Measurements from ENCODE around the gene B9D1.
A peak's percentile ranks its signal among the peaks of the same experiment; 100 is the strongest.

B9D1 gene

DNA sequence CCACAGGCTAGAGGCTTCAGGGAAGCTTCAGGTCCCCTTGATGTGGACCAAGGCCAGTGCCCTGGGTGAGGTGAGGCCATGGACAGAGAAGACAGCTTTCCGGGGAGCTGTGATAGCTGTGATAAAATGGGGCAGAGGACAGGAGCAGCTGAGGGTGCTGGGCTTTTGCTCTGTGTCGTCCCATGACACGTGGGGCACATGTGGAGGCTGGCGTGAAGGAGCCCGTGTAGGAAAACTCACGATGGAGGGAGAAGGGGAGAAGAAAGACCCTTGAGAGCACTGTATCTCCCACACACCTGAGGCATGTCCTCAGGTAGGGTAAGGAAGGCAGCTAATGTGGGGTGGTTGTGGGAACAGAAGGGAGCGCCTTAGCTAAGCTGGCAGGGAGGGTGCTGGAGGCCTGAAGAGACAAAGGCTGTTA lies 21.3 kb downstream of the B9D1 start:
- no peak overlapping the region for H3K4me3 ChIP-seq (ENCODE audit: low read length)
- no peak for DNase-seq
- no peaks in the 10 kb centered on the region for H3K27me3 ChIP-seq (replicated peaks; ENCODE audit: insufficient read depth, low read length)
- H3K9ac ChIP-seq (ENCODE audit: low read length), result no peak overlapping the region
- no peaks in the 10 kb centered on the region for H3F3A ChIP-seq (ENCODE audit: insufficient read depth, low read length)
- H3K9me3 ChIP-seq (replicated peaks; ENCODE audit: insufficient read depth, low read length), result no peaks in the 10 kb centered on the region
- no peaks in the 10 kb centered on the region for H4K20me1 ChIP-seq (ENCODE audit: insufficient read depth, low read length)
- H3K4me1 ChIP-seq (ENCODE audit: low read length), result no peaks in the 10 kb centered on the region
- H2AFZ ChIP-seq (ENCODE audit: low read length), result no peak overlapping the region
- H3K4me2 ChIP-seq (ENCODE audit: low read depth, low read length), result no peak overlapping the region
- no peak for TF ChIP-seq EZH2 (optimal IDR thresholded peaks at IDR 0.05; ENCODE audit: low read depth, low read length)
- TF ChIP-seq, protein P1, sequence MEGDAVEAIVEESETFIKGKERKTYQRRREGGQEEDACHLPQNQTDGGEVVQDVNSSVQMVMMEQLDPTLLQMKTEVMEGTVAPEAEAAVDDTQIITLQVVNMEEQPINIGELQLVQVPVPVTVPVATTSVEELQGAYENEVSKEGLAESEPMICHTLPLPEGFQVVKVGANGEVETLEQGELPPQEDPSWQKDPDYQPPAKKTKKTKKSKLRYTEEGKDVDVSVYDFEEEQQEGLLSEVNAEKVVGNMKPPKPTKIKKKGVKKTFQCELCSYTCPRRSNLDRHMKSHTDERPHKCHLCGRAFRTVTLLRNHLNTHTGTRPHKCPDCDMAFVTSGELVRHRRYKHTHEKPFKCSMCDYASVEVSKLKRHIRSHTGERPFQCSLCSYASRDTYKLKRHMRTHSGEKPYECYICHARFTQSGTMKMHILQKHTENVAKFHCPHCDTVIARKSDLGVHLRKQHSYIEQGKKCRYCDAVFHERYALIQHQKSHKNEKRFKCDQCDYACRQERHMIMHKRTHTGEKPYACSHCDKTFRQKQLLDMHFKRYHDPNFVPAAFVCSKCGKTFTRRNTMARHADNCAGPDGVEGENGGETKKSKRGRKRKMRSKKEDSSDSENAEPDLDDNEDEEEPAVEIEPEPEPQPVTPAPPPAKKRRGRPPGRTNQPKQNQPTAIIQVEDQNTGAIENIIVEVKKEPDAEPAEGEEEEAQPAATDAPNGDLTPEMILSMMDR (IDR thresholded peaks at IDR 0.05; ENCODE audit: low read length), result no peak
- no peak for TF ChIP-seq EZH2phosphoT487 (IDR thresholded peaks at IDR 0.05; ENCODE audit: low read length)
- H3K9me2 ChIP-seq (replicated peaks; ENCODE audit: insufficient read depth, low read length), result no peaks in the 10 kb centered on the region
- no peaks in the 10 kb centered on the region for H3K79me2 ChIP-seq (ENCODE audit: low read length)
- H3K27ac ChIP-seq (ENCODE audit: low read length), result no peak overlapping the region
- no peaks in the 10 kb centered on the region for H3K36me3 ChIP-seq (replicated peaks; ENCODE audit: insufficient read depth, low read length)

DNA sequence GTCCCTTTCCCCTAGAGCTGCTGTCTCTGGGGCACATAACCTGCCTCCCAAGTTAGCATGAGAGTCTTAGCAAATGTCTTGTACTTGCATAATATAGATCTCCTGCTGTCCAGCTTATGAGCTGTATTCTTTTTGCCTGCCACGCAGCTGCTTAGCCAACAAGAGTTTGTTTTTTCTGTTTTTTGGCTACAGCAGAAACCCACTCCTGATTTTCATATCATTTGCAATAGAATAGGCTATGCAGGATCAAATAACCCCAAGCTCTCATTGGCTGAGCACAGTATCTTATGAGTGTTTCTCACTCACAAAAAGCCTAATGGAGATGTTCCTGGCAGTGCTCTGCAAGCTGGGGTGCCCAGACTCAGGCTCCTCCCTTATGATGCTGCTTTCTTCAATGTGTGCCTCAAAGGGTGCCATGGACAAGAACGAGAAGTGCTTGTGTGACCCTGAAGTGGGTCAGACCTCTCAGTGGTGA lies 23.1 kb downstream of the B9D1 start:
- no peaks in the 10 kb centered on the region for H4K20me1 ChIP-seq (ENCODE audit: insufficient read depth, low read length)
- no peaks in the 10 kb centered on the region for H3F3A ChIP-seq (ENCODE audit: insufficient read depth, low read length)
- no peak overlapping the region for H2AFZ ChIP-seq (ENCODE audit: low read length)
- H3K36me3 ChIP-seq (replicated peaks; ENCODE audit: insufficient read depth, low read length), result no peaks in the 10 kb centered on the region
- no peaks in the 10 kb centered on the region for H3K9me3 ChIP-seq (replicated peaks; ENCODE audit: insufficient read depth, low read length)
- TF ChIP-seq EZH2phosphoT487 (IDR thresholded peaks at IDR 0.05; ENCODE audit: low read length) (no peak), EZH2 (optimal IDR thresholded peaks at IDR 0.05; ENCODE audit: low read depth, low read length) (no peak)
- TF ChIP-seq, protein P1 (IDR thresholded peaks at IDR 0.05; ENCODE audit: low read length), result no peak
- no peak overlapping the region for H3K4me2 ChIP-seq (ENCODE audit: low read depth, low read length)
- H3K27me3 ChIP-seq (replicated peaks; ENCODE audit: insufficient read depth, low read length), result no peaks in the 10 kb centered on the region
- no peak for DNase-seq
- H3K27ac ChIP-seq (ENCODE audit: low read length), result no peak overlapping the region
- no peaks in the 10 kb centered on the region for H3K79me2 ChIP-seq (ENCODE audit: low read length)
- H3K4me3 ChIP-seq (ENCODE audit: low read length), result no peak overlapping the region
- H3K9me2 ChIP-seq (replicated peaks; ENCODE audit: insufficient read depth, low read length), result no peaks in the 10 kb centered on the region
- H3K9ac ChIP-seq (ENCODE audit: low read length), result no peak overlapping the region
- no peaks in the 10 kb centered on the region for H3K4me1 ChIP-seq (ENCODE audit: low read length)

DNA sequence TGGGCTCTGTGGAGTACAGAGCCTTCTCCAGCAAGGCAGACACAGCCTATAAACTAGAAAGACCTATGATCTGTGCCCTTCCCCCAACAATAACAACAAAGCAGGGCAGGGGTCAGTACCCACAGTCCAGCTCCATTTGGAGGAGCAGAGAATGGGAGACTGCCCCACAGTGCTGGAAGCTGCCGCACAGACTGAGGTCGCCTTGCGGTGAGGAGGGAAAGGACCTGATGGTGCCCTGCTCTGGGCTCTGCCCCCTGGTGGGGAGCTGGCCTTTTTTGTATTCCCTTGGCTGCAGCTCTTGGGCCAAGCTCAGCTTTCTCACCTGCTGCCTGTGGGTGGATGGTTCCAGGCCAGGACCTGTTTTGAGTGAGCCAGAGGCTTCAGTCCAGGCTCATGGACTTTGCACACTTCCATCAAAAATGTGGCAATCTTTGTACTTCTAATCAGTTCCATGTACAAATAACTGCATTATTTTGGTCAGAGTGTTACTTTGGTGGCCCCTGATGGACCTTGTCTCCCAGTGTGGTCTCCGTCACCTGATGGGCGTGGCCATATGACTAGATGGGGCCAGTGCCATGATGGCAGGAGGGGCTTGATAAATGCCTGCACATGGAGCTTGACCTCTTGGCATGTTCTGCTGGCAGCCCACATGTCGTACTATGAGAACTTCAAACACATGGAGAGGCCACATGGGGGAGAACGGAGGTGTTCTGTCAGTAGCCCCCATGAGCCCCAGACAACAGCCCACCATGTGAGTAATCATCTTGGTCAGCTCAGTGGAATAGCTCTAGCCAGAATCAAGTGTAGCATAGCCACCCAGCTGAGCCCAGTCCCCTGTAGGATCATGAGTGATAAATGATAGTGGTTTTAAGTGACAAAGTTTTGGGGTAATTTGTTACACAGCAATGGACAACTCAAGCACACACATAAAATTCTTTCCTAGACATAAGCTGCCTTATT lies 24.2 kb downstream of the B9D1 start:
- no peak overlapping the region for H3K27ac ChIP-seq (ENCODE audit: low read length)
- H3K4me3 ChIP-seq (ENCODE audit: low read length), result no peak overlapping the region
- no peaks in the 10 kb centered on the region for H3K79me2 ChIP-seq (ENCODE audit: low read length)
- no peak overlapping the region for H3K4me2 ChIP-seq (ENCODE audit: low read depth, low read length)
- no peaks in the 10 kb centered on the region for H3K9me3 ChIP-seq (replicated peaks; ENCODE audit: insufficient read depth, low read length)
- no peaks in the 10 kb centered on the region for H3F3A ChIP-seq (ENCODE audit: insufficient read depth, low read length)
- H3K36me3 ChIP-seq (replicated peaks; ENCODE audit: insufficient read depth, low read length), result no peaks in the 10 kb centered on the region
- no peaks in the 10 kb centered on the region for H3K9me2 ChIP-seq (replicated peaks; ENCODE audit: insufficient read depth, low read length)
- DNase-seq, result peak; percentile 68
- no peaks in the 10 kb centered on the region for H3K27me3 ChIP-seq (replicated peaks; ENCODE audit: insufficient read depth, low read length)
- no peak overlapping the region for H2AFZ ChIP-seq (ENCODE audit: low read length)
- no peaks in the 10 kb centered on the region for H3K4me1 ChIP-seq (ENCODE audit: low read length)
- no peak for TF ChIP-seq EZH2 (optimal IDR thresholded peaks at IDR 0.05; ENCODE audit: low read depth, low read length)
- TF ChIP-seq, protein P1 (IDR thresholded peaks at IDR 0.05; ENCODE audit: low read length), result peak; percentile 62
- H3K9ac ChIP-seq (ENCODE audit: low read length), result no peak overlapping the region
- H4K20me1 ChIP-seq (ENCODE audit: insufficient read depth, low read length), result no peaks in the 10 kb centered on the region

Data from MM.1S (cell line).